NOMO-1 treated with DMSO at 0.1 percent for 48 hours (cell line): ENCODE measurements around the gene TSPAN5.
"Not testable (repeated sequence)": the region's sequence is repeated elsewhere in the genome, so short reads cannot be mapped to it uniquely, and the experiment has no call there.

ENCODE experiments used
- DNase-seq: peaks from one replicate; lab custom pipeline; 2025; ENCODE audit not compliant: unreplicated experiment; lab: John Stamatoyannopoulos, UW

The TSPAN5 gene

GRCh38 chr4:98469771-98470170, 188.6 kb downstream of the TSPAN5 start:
- no peak for DNase-seq

- DNase-seq = no peak
These were observed 189.7 kb downstream of the TSPAN5 start for GRCh38 chr4:98468709-98469108.

- DNase-seq = peak; percentile 74
These were observed 190.8 kb downstream of the TSPAN5 start for GRCh38 chr4:98467627-98468072.

- no peak for DNase-seq
These were observed 191.4 kb downstream of the TSPAN5 start for GRCh38 chr4:98466868-98467599.

GRCh38 chr4:98462487-98462886, 195.9 kb downstream of the TSPAN5 start:
- DNase-seq = no peak

- not testable (repeated sequence) for DNase-seq
These were observed 197.1 kb downstream of the TSPAN5 start for GRCh38 chr4:98461121-98461865.

- DNase-seq = not testable (repeated sequence)
These were observed 201.0 kb downstream of the TSPAN5 start for GRCh38 chr4:98457422-98457821.

GRCh38 chr4:98452091-98452490, 206.3 kb downstream of the TSPAN5 start:
- DNase-seq = no peak

- no peak for DNase-seq
These were observed 209.5 kb downstream of the TSPAN5 start for GRCh38 chr4:98448908-98449307.

GRCh38 chr4:98447648-98448047, 210.8 kb downstream of the TSPAN5 start:
- DNase-seq = no peak

GRCh38 chr4:98446499-98447375, 211.7 kb downstream of the TSPAN5 start:
- peak; percentile 37 for DNase-seq

GRCh38 chr4:98444371-98444770, 214.0 kb downstream of the TSPAN5 start:
- no peak for DNase-seq

GRCh38 chr4:98434816-98435215, 223.6 kb downstream of the TSPAN5 start:
- no peak for DNase-seq

- no peak for DNase-seq
These were observed 224.7 kb downstream of the TSPAN5 start for GRCh38 chr4:98433691-98434090.

GRCh38 chr4:98430708-98431403, 227.6 kb downstream of the TSPAN5 start:
- DNase-seq = no peak

GRCh38 chr4:98423009-98423408, 235.4 kb downstream of the TSPAN5 start:
- DNase-seq = no peak

GRCh38 chr4:98421111-98421510, 237.3 kb downstream of the TSPAN5 start:
- no peak for DNase-seq
